OCI-LY1 (cell line): ENCODE measurements around the gene TMEM92.
"Not testable (repeated sequence)": the region's sequence is repeated elsewhere in the genome, so short reads cannot be mapped to it uniquely, and the experiment has no call there.

Experiments used
- H2AFZ ChIP-seq: fragments of 200-600 bp; sonication (generic), shearing (Covaris generic); 2 replicates; pipeline ENCODE4 v1.6.0; 2014; ENCODE audit warnings: antibody characterized with exemption, mild to moderate bottlenecking, low read length
- H3F3A ChIP-seq: fragments of 200-600 bp; sonication (generic), shearing (Covaris generic); 2 replicates; pipeline ENCODE4 v1.6.0; 2014; ENCODE audit warnings: mild to moderate bottlenecking, antibody characterized with exemption, low read length, moderate library complexity; ENCODE audit not compliant: insufficient read depth
- H3K27ac ChIP-seq: fragments of 200-600 bp; sonication (generic); 2 replicates; pipeline ENCODE4 v1.5.1; 2014; ENCODE audit warnings: low read length, mixed run types, mild to moderate bottlenecking, low read depth; ENCODE audit not compliant: poor library complexity, severe bottlenecking
- H3K27me3 ChIP-seq: fragments of 200-600 bp; sonication (generic); 2 replicates; pipeline ENCODE4 v1.6.0; 2014; ENCODE audit warnings: antibody characterized with exemption, mild to moderate bottlenecking, low read length, moderate library complexity; ENCODE audit not compliant: insufficient read depth
- H3K36me3 ChIP-seq: fragments of 200-600 bp; sonication (generic); 2 replicates; pipeline ENCODE4 v1.6.1; 2014; ENCODE audit warnings: mild to moderate bottlenecking, antibody characterized with exemption, low read length, moderate library complexity, mixed read lengths; ENCODE audit not compliant: insufficient read depth
- H3K4me1 ChIP-seq: fragments of 200-600 bp; sonication (generic); 2 replicates; pipeline ENCODE4 v1.5.1; 2014; ENCODE audit warnings: mild to moderate bottlenecking, low read length, moderate library complexity; ENCODE audit not compliant: insufficient read depth, severe bottlenecking
- H3K4me2 ChIP-seq: fragments of 200-600 bp; sonication (generic), shearing (Covaris generic); 2 replicates; pipeline ENCODE4 v1.6.1; 2014; ENCODE audit warnings: low read length
- H3K4me3 ChIP-seq: fragments of 200-600 bp; sonication (generic); 2 replicates; pipeline ENCODE4 v1.5.1; 2014; ENCODE audit warnings: low read length, low read depth, mild to moderate bottlenecking, mixed read lengths; ENCODE audit not compliant: poor library complexity, severe bottlenecking
- H3K79me2 ChIP-seq: fragments of 200-600 bp; shearing (Covaris generic); 2 replicates; pipeline ENCODE4 v1.6.1; 2016; ENCODE audit warnings: mixed run types, low read length, mixed read lengths; ENCODE audit not compliant: insufficient read depth
- H3K9ac ChIP-seq: fragments of 200-600 bp; sonication (generic), shearing (Covaris generic); 2 replicates; pipeline ENCODE4 v1.6.1; 2014; ENCODE audit warnings: mild to moderate bottlenecking, low read length, mixed read lengths
- H3K9me2 ChIP-seq: fragments of 200-600 bp; sonication (generic), shearing (Covaris generic); 2 replicates; pipeline ENCODE4 v1.6.1; 2014; ENCODE audit warnings: low read depth, mild to moderate bottlenecking, low read length, mixed read lengths
- H3K9me3 ChIP-seq: fragments of 200-600 bp; shearing (Covaris generic); 2 replicates; pipeline ENCODE4 v1.6.1; 2014; ENCODE audit warnings: low read length, mixed read lengths
- H4K20me1 ChIP-seq: fragments of 200-600 bp; sonication (generic), shearing (Covaris generic); 2 replicates; pipeline ENCODE4 v1.6.0; 2016; ENCODE audit warnings: mild to moderate bottlenecking, low read length; ENCODE audit not compliant: insufficient read depth
- EZH2 ChIP-seq: fragments of 200-600 bp; sonication (generic), shearing (Covaris generic); IDR thresholded peaks from 2 replicates; pipeline ENCODE4 v1.8.0; 2017; ENCODE audit warnings: borderline replicate concordance, mixed run types, mild to moderate bottlenecking, antibody characterized with exemption, low read length, moderate library complexity, mixed read lengths
- TF ChIP-seq, protein P1 (sequence below): fragments of 200-600 bp; sonication (generic), shearing (Covaris generic); IDR thresholded peaks from 2 replicates; pipeline ENCODE4 v1.5.1; 2017; ENCODE audit warnings: mild to moderate bottlenecking, antibody characterized with exemption, low read length, moderate library complexity, mixed read lengths

The TMEM92 gene

DNA sequence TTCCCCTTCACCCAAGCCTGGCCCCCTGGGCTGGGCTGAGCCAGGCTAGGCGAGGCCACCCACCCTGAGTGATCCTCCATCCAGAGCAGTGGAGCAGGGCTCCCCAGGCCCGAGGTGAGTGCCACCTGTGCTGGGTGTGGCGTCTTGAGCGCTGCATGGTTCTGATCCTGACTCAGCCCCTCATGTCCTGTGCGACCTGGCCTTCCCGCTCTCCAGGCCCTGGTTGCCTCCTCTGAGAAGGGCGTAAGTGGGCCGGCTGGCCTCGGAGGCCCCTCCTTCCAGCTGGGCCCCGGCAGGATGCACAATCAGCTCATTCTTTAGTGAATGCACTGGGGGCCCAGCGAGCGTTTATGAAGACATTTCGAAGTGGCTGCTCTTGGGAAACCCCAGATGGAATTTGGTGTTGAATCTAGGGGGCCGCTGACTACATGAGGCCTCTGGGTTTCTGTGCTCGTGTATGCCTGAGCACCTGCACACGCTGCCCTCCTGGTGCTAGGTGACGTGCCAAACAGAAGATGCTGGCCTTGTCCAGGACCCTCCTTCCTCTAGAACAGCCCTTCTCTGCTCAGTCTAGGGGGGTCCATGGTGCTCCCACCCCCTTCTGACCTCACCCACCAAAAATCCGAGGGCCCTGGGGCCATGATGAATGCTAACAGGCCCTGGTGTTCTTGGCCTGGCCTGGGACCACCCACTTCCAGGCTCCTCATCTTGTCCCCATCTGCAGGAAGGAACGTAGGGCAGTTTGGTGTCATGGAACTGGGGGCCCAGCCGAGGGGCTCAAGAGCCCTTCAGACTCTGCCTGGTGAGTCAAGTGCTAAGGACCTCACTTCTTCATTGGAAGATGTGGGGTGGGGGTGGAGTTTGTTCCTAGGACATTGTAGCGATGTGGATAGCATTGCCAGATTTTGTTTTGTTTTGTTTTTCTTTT lies 3.6 kb upstream of the TMEM92 start:
- Histone ChIP-seq H3K9ac (no peak overlapping the region), H3K27ac (no peak overlapping the region), H3K36me3 (no peaks in the 10 kb centered on the region), H4K20me1 (no peaks in the 10 kb centered on the region), H2AFZ (no peak overlapping the region), H3K9me3 (no peaks in the 10 kb centered on the region), H3K4me3 (no peak overlapping the region), H3K4me1 (no peaks in the 10 kb centered on the region), H3K79me2 (no peaks in the 10 kb centered on the region), H3F3A (no peaks in the 10 kb centered on the region), H3K4me2 (no peak overlapping the region), H3K27me3 (0 out of 2 replicates have a peak, but pooled peaks cover 5% of the 10 kb centered on the region), H3K9me2 (no peaks in the 10 kb centered on the region)
- no peak for TF ChIP-seq EZH2
- TF ChIP-seq, protein P1, sequence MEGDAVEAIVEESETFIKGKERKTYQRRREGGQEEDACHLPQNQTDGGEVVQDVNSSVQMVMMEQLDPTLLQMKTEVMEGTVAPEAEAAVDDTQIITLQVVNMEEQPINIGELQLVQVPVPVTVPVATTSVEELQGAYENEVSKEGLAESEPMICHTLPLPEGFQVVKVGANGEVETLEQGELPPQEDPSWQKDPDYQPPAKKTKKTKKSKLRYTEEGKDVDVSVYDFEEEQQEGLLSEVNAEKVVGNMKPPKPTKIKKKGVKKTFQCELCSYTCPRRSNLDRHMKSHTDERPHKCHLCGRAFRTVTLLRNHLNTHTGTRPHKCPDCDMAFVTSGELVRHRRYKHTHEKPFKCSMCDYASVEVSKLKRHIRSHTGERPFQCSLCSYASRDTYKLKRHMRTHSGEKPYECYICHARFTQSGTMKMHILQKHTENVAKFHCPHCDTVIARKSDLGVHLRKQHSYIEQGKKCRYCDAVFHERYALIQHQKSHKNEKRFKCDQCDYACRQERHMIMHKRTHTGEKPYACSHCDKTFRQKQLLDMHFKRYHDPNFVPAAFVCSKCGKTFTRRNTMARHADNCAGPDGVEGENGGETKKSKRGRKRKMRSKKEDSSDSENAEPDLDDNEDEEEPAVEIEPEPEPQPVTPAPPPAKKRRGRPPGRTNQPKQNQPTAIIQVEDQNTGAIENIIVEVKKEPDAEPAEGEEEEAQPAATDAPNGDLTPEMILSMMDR, result no peak

DNA sequence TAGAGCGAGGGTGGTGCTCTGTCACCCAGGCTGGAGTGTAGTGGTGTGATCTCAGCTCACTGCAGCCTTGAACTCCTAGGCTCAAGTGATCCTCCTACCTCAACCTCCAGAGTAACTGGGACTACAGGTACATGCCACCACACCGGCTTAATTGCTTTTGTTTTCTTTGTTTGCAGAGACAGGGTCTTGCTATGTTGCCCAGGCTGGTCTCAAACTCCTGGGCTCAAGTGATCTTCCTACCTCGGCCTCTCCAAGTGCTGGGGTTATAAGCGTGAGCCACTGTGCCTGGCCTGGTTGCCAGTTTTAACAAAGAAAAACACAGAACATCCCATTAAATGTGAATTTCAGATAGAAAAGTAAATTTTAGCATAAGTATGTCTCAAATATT lies 2.9 kb upstream of the TMEM92 start:
- H3F3A ChIP-seq, H3K9ac ChIP-seq, H3K4me2 ChIP-seq, H3K27me3 ChIP-seq, H3K4me3 ChIP-seq, H2AFZ ChIP-seq, H3K36me3 ChIP-seq, H4K20me1 ChIP-seq, H3K9me3 ChIP-seq, H3K79me2 ChIP-seq, H3K27ac ChIP-seq, H3K4me1 ChIP-seq, H3K9me2 ChIP-seq: not testable (repeated sequence)

DNA sequence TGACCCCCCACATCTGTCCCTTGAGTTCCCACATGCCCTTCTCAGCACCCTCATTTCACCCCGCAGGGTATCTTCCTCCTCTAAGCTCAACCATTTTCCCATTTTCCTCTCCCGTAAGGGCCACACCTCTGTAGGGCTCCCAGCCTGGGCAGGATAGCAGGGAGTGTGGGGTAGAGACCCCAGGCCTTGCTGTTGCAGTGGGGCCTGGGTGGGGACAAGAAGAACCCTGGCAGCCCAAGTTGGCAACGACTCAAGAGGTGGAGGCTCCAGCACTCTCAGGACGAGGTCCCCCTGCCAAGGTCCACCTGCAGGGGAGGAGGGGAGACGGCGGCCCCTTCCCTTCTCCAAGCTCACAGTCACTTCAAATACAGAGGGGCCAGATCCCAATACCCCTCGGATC lies 2.0 kb upstream of the TMEM92 start:
- H3K4me3 ChIP-seq, result no peak overlapping the region
- TF ChIP-seq, protein P1, result no peak

More for the DNA sequence above, 2.0 kb upstream of the TMEM92 start:
- H4K20me1 ChIP-seq, result no peaks in the 10 kb centered on the region
- H3K9ac ChIP-seq, result no peak overlapping the region
- no peak overlapping the region for H3K27ac ChIP-seq
- H3K79me2 ChIP-seq, result no peaks in the 10 kb centered on the region
- H3K4me1 ChIP-seq, result no peaks in the 10 kb centered on the region
- 0 out of 2 replicates have a peak, but pooled peaks cover 5% of the 10 kb centered on the region for H3K27me3 ChIP-seq
- H3F3A ChIP-seq, result no peaks in the 10 kb centered on the region
- no peaks in the 10 kb centered on the region for H3K36me3 ChIP-seq
- H3K4me2 ChIP-seq, result no peak overlapping the region
- H3K9me3 ChIP-seq, result no peaks in the 10 kb centered on the region
- H3K9me2 ChIP-seq, result no peaks in the 10 kb centered on the region
- H2AFZ ChIP-seq, result no peak overlapping the region
